A673 (cell line): ENCODE data around the gene SH2D2A. TPM values are rescaled to one million over a fixed set of nuclear protein-coding genes. Genes with fewer than 3 reads are reported as not detected.

Experiments used
- BruUV-seq: library from RNA; stranded (reverse); fragments of 400-500 nt; replicated peaks from 2 replicates; lab custom pipeline; 2021; lab: Mats Ljungman, UMichigan
- CTCF ChIA-PET: fragments of 300-600 bp; sonication (Branson Sonifier 250); formaldehyde crosslinking; loops from one replicate; lab custom pipeline; 2022; ENCODE audit warnings: antibody characterized with exemption; lab: Charles Lee
- POLR2A ChIA-PET: fragments of 300-600 bp; sonication (Branson Sonifier 250); formaldehyde crosslinking; loops from one replicate; lab custom pipeline; 2022; ENCODE audit warnings: antibody characterized with exemption; ENCODE audit not compliant: low non-redundant PET; lab: Charles Lee
- DNase-seq: peaks from one replicate; pipeline ENCODE4 v3.0.0-alpha.2; 2015; ENCODE audit warnings: low spot score
- H3K27ac ChIP-seq: fragments of 200-600 bp; sonication (generic); 2 replicates; pipeline ENCODE4 v1.5.1; 2016; ENCODE audit warnings: mixed run types, low read depth, mild to moderate bottlenecking, mixed read lengths, antibody characterized with exemption, low read length; ENCODE audit not compliant: poor library complexity, severe bottlenecking
- H3K27me3 ChIP-seq: fragments of 200-600 bp; sonication (generic); replicated peaks from 2 replicates; pipeline ENCODE4 v1.6.1; 2017; ENCODE audit warnings: mixed run types, low read depth, mild to moderate bottlenecking, mixed read lengths, antibody characterized with exemption, low read length; ENCODE audit not compliant: insufficient read depth, poor library complexity
- H3K36me3 ChIP-seq: fragments of 200-600 bp; sonication (generic); 2 replicates; pipeline ENCODE4 v1.6.1; 2016; ENCODE audit warnings: mixed run types, mild to moderate bottlenecking, mixed read lengths, antibody characterized with exemption, low read length; ENCODE audit not compliant: insufficient read depth, poor library complexity, severe bottlenecking
- H3K4me1 ChIP-seq: fragments of 200-600 bp; sonication (generic); 2 replicates; pipeline ENCODE4 v1.6.1; 2017; ENCODE audit warnings: mixed run types, mild to moderate bottlenecking, mixed read lengths, antibody characterized with exemption, low read length; ENCODE audit not compliant: insufficient read depth, poor library complexity, severe bottlenecking
- H3K4me3 ChIP-seq: fragments of 200-600 bp; sonication (generic); 2 replicates; pipeline ENCODE4 v1.5.1; 2016; ENCODE audit warnings: low read depth, mixed run types, mild to moderate bottlenecking, mixed read lengths, low read length; ENCODE audit not compliant: poor library complexity, severe bottlenecking
- H3K9me3 ChIP-seq: fragments of 200-600 bp; sonication (generic); 2 replicates; pipeline ENCODE4 v1.6.1; 2016; ENCODE audit warnings: mixed run types, low read depth, mild to moderate bottlenecking, mixed read lengths, antibody characterized with exemption, low read length; ENCODE audit not compliant: poor library complexity, severe bottlenecking
- EZH2 ChIP-seq: fragments of 200-600 bp; sonication (generic); IDR thresholded peaks from 2 replicates; pipeline ENCODE4 v1.6.1; 2017; ENCODE audit warnings: borderline replicate concordance, low read depth, mild to moderate bottlenecking, mixed read lengths, antibody characterized with exemption, low read length; ENCODE audit not compliant: poor library complexity, severe bottlenecking
- intact Hi-C: fragments of 100-400 bp; cut with micrococcal nuclease; formaldehyde crosslinking; loops from one replicate; pipeline ENCODE4 v1.10.0; 2022; ENCODE audit not compliant: unreplicated experiment
- total RNA-seq: library from RNA; stranded (reverse); gene quantifications from 2 replicates; pipeline ENCODE4 v1.2.3, GENCODE V29; 2021
- TF ChIP-seq, protein P1 (sequence below): fragments of 300-800, 200-600 bp; sonication (generic); conservative IDR thresholded peaks from 2 replicates; pipeline ENCODE4 v1.5.1; 2017; ENCODE audit warnings: low read depth, mild to moderate bottlenecking, antibody characterized with exemption, low read length, moderate library complexity, mixed read lengths

SH2D2A gene
- total RNA-seq, 1 experiment from 2014 or later: 3.5 TPM

- POLR2A ChIA-PET: no interaction called here
- Histone ChIP-seq H3K27ac (peak overlapping the region; percentile 36), H3K4me1 (peaks cover 40% of the 10 kb centered on the region), H3K27me3 (no peaks in the 10 kb centered on the region), H3K36me3 (no peaks in the 10 kb centered on the region), H3K4me3 (no peak overlapping the region), H3K9me3 (no peaks in the 10 kb centered on the region)
- no TSS peak for BruUV-seq
- TF ChIP-seq, protein P1, sequence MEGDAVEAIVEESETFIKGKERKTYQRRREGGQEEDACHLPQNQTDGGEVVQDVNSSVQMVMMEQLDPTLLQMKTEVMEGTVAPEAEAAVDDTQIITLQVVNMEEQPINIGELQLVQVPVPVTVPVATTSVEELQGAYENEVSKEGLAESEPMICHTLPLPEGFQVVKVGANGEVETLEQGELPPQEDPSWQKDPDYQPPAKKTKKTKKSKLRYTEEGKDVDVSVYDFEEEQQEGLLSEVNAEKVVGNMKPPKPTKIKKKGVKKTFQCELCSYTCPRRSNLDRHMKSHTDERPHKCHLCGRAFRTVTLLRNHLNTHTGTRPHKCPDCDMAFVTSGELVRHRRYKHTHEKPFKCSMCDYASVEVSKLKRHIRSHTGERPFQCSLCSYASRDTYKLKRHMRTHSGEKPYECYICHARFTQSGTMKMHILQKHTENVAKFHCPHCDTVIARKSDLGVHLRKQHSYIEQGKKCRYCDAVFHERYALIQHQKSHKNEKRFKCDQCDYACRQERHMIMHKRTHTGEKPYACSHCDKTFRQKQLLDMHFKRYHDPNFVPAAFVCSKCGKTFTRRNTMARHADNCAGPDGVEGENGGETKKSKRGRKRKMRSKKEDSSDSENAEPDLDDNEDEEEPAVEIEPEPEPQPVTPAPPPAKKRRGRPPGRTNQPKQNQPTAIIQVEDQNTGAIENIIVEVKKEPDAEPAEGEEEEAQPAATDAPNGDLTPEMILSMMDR: no peak
- TF ChIP-seq EZH2: no peak
- CTCF ChIA-PET: no interaction called here
- DNase-seq: no peak
- intact Hi-C loops: no loop called here
Observed at GRCh38 chr1:156809281-156809680, 7.4 kb downstream of the SH2D2A start.

GRCh38 chr1:156808186-156809030 is 8.2 kb downstream of the SH2D2A start:
- intact Hi-C loops: no loop called here
- ChIA-PET CTCF (interaction anchor here (0.7 kb wide), 1 partner anchor 119 kb away, joined by 3 read pairs; no protein-coding TSS in a partner anchor), POLR2A (interaction anchor here (0.6 kb wide), 2 partner anchors 26 to 69 kb away, joined by 3 to 4 read pairs; no protein-coding TSS in a partner anchor)
- H3K4me1 ChIP-seq: peaks cover 40% of the 10 kb centered on the region
- no peak overlapping the region for H3K4me3 ChIP-seq
- no peak for DNase-seq
- TF ChIP-seq, protein P1: no peak
- no peak for TF ChIP-seq EZH2
- BruUV-seq: no TSS peak
- no peaks in the 10 kb centered on the region for H3K27me3 ChIP-seq
- no peaks in the 10 kb centered on the region for H3K9me3 ChIP-seq
- H3K27ac ChIP-seq: no peak overlapping the region
- H3K36me3 ChIP-seq: no peaks in the 10 kb centered on the region

DNA sequence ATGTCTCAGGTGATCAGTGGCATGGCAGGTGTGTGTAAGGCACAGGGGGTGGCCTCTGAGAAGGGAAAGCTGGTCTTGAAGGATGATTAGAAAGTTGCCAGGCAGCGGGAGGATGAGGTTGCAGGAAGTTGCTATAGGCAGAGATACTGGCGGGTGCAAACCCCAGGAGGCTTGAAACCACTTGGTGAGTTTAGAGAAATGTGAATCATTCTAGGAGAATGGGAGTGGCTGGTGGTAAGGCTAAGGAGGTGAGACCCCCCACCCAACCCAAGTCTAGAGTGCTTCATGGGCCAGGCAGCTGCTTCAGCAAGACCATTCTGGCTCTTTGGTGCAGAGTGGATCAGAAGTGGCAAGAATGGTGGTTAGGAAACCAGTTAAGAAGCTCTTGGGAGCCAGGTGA is 9.0 kb downstream of the SH2D2A start:
- no TSS peak for BruUV-seq
- no peak overlapping the region for H3K4me3 ChIP-seq
- H3K9me3 ChIP-seq: no peaks in the 10 kb centered on the region
- ChIA-PET POLR2A (no interaction called here), CTCF (interaction anchor here (0.7 kb wide), 1 partner anchor 118 kb away, joined by 3 read pairs; no protein-coding TSS in a partner anchor)
- no peaks in the 10 kb centered on the region for H3K36me3 ChIP-seq
- no peaks in the 10 kb centered on the region for H3K27me3 ChIP-seq
- peaks cover 32% of the 10 kb centered on the region for H3K4me1 ChIP-seq
- TF ChIP-seq, protein P1: no peak
- no peak for TF ChIP-seq EZH2
- no peak for DNase-seq
- H3K27ac ChIP-seq: no peak overlapping the region
- intact Hi-C loops: no loop called here
